NCI-H1694 (cell line): ENCODE measurements around the gene PARVA.

Experiments used
- DNase-seq: peaks from one replicate; lab custom pipeline; 2025; lab: John Stamatoyannopoulos, UW

PARVA gene

DNA sequence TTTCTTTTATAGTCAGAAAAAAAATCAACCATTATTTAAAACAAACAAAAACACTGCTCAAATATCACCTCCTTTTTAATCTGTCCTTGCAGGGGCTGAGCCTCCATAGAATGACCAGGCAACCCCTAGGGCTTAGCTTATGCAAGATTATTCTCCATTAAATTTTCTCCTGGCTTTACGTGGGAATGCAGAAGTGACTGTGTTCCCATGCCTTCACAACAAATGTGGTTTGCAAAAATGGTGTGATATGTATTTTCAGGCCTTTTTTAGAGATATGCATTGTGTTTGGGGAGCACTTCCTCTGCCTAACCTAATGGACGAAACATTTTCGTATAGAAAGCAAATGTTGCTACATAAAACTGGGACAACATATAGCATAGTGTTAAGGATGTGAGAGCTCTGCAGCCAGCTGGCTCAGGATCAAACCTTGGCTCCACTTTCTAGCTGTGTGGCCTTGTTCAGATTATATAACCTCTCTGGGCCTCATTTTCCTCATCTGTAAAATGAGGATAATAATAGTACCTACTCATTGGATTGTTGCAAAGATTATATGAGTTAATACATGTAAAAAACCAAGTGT is 82.6 kb downstream of the PARVA start:
- DNase-seq: no peak

DNA sequence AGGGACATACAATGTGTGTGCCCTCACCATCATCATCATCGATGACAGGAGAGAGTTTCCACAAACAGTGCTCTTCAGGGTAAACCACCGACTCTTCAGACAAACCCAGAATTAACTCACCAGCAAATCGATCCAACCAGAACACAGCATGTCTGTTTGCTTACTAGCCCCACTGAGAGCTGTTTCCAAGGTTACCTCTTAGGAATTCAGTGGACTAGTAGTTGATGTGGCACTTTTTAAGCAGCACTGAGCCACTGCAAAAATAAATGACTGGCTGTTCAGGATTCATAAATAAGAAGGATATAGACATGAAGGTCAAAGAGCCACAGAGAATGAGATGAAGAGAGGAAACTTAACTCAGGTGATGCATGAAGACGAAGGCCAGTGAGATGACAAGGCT is 83.1 kb downstream of the PARVA start:
- no peak for DNase-seq

DNA sequence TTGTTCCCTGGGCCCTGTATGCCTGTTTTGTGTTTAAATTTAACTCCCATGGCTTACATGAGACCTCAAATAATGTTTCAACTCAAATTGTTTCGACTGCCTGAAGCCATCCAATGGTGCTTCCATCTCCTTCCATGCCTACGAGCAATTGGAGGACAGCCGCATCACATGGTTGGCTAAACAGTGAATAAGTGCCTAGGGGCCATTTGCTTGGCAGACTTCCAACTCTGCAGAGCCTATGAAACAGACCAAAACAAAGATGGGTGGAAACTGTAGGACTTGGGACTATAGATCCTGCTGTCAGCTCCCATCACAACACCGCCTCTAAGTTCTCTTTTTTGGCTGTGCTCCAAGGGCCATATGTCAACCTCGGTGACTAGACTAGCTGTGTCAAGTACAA is 84.1 kb downstream of the PARVA start:
- peak; percentile 34 for DNase-seq

DNA sequence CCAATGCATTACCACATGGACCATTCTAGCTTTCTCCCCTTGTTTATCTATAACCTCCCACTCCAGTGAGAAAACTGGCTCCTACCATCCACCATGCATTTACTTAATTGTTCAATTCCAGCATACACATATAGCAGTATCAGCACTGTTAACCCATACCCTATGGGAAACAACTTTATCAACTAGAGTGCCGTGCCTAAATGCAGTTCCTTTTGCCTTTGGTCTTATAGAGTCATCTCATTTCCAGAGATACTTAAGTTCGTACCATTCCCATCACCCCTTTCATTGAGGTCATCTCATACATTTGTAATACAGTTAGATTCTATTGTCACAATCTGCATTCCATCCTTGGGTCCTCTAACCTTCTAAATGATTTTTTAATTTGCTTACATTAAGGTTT is 86.9 kb downstream of the PARVA start:
- no peak for DNase-seq

DNA sequence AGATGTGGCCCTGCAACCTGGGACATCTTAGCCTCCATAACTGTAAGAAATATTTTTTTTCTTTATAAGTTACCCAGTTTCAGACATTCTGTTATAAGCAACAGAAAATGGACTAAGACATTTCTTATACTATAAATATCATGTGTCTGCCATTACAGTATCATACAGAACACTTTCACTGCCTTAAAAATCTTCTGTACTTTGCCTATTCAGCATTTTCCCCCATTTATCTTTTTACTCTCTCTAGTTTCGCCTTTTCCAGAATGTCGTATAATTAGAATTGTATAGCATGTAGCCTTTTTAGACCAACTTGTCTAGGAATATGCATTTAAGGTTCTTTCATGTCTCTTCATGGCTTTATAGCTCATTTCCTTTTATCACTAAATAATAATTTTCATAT is 88.0 kb downstream of the PARVA start:
- no peak for DNase-seq

DNA sequence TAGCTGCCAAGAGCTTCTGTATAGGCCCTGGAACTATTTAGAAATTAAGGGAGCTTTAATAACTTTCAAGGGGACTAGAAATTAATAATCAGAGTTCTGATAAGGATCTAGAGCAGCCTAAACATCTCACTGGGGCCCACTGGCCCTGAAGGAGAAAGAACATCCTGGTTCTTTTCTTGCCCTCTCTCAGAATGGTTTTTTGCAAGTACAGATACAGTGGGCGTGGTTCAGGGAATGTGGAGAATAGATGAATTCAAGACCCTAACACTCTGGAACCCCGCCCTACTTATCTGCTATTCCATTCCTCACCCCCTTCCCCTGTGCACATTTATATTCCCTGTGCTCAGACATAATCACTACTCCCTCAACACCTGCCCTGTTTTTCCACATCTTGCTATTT is 90.2 kb downstream of the PARVA start:
- DNase-seq: no peak

DNA sequence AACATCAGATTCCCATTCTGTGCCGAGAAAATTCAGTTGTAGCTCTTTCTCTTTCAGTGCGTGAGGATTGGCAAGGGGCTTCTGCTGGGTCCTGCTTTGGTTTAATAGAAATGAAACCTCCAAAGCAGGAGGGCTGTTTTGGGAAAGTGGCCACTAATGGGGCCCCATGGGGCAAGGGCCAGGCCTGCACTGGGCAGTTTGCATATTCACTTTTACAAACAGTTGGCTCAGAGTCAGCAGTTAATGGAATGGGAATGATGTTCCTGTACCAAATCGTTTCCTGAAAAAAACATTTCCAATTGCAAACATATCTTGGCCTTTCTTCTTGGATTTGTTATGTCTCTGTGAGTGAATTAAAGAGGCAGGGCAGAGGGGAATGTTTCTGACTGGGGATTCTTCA is 92.1 kb downstream of the PARVA start:
- DNase-seq: no peak

DNA sequence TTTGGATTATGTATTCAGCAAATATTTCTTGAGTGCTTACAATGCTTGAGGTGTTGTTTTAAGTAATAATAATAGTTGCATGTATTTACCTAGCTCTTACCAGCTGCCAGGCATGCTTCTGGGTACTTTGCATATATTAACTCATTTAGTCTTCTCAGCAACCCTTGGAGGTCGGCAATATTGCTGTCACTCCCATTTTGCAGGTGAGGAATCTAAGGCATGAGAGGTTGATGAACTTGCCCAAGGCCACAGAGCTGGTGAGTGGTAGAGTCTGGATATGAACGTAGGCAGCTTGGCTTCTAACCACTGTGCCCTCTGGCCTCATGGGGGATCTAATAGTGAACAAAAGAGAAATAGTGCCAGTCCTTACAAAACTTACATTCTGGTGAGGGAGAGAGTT is 92.9 kb downstream of the PARVA start:
- DNase-seq: no peak

DNA sequence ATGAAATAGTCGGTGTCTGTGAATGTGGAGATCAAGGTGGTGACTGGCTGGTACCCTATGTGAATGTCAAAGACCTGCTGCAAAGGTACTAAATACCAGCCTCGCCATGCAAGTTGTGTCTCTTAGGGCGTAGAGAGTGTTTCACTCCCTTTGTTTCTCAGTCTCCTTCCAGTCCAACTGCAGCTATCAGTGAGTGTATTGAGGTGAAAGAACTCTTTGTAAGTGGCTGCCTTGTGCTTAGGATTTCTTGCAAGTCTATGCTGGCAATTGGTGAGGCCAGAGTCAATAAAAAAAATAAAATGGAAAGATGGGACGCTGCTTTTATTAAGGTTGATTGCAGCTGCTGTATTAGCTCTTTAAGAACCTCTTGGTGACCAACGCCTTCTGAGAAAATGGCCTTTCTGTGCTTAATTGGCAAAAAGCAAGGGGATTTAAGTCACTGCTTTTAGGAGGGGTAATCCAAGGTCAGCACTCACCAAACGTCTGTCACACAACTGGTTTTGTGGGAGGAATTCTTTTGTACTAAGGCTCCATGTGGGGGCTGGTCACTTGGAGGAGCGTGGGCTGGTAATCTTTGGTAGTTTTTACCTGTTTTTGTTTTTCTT is 95.1 kb downstream of the PARVA start:
- DNase-seq: no peak

DNA sequence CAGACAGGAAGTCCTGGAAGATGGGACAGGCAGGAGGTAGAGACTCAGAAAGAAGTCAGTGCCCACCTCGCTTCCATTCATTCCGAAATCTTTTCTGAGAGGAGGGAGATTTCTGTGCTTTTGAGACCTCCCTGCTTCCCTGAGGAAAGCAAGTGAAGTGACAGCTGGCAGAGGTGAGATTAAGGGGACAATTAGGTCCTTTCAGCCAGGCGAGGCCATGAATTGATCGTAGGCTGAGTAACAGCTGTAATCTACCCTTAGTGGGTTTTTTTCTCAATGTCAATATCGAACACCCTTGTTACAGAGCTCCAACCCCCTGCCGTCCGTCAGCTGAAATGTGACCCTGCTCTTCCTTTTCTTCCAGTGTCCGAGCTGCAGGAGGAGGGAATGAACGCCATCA is 96.0 kb downstream of the PARVA start:
- no peak for DNase-seq

DNA sequence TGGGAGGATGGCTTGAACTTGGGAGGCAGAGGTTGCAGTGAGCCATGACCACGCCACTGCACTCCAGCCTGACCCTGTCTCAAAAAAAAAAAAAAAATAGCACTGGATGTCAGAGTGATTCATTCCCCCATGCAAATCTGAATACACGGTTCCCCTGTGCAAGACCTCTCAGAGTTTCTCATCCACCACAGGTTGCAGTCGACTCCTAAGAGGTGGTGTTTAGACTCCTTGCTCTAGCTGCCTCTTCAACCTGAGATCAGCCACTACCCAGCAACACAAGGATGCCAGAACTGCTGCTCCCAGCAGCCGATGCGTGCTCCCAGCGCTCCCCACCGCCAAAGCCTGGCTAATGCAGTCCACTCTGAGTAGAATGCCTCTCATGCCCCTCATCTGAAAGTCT is 97.5 kb downstream of the PARVA start:
- DNase-seq: no peak

DNA sequence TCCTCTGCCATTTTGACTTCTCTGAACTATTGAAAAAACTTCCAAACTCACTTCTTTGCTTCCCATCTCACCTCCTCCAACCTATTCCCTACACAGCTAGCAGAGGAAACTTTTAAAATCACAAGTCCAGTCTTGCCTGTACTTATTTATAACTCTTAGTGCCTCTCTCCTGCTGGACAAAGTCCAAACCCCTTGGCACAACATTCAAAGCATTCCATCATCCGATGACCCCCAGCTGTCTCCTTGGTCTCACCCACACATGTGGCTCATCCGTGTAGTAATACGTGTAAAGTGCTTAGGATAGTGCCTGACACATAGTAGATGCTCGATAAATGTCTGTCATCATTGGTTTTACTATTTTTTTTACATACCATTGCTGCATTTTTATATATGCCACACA is 101.4 kb downstream of the PARVA start:
- no peak for DNase-seq

DNA sequence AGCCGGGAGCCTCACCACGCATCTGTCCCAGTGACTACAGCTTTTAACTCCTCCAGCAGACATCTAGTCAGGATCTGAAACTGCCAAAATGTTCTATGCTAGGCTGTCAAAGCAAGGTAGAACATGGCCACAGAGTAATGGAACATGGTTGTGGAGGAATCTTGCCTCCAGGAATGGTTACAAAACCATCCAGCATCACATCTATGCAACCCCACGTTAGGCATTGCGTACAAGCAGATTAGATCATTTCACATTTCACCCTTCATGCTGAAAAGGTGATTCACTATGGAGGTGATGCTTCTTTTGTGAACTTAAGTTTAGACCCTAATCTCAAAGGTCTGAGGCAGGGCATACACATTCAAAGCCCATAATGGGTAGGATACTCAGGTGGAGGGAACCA is 103.0 kb downstream of the PARVA start:
- no peak for DNase-seq

DNA sequence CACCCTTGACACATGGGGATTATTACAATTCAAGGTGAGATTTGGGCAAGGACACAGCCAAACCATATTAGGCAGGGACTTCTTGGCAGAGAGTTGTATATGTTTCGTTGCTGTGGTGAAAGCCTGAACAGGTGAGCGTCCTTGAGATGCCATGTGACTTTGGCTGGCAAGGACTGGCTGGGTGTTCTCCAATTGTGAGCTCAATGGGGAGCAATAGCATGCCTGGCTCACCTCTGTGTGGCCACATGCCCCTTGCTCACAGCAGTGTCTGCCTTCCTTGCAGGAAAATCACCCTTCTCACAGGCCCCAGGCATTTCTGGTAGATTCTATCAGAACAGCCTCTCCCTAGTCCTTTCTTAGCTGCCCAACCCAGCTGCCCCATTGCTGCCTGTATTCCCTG is 105.5 kb downstream of the PARVA start:
- DNase-seq: no peak

DNA sequence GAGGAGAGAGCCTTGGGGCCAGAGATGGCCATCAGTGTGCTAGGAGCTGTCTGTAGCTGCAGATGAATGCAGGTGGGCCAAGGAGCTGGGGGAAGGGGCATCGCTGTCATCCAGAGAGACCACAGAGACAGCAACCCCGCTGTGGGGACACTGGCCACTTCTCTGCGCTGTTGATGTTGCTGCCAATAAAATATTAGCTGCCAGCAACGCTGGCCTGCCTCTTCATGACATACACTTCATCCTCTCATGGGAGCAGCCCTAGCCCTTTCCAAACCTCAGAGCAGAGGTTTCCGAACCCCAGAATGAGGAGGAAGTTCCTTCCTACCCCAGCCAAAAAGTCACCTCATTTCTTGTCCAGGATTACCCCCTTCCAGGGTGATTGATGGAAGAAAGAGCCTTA is 106.2 kb downstream of the PARVA start:
- no peak for DNase-seq

DNA sequence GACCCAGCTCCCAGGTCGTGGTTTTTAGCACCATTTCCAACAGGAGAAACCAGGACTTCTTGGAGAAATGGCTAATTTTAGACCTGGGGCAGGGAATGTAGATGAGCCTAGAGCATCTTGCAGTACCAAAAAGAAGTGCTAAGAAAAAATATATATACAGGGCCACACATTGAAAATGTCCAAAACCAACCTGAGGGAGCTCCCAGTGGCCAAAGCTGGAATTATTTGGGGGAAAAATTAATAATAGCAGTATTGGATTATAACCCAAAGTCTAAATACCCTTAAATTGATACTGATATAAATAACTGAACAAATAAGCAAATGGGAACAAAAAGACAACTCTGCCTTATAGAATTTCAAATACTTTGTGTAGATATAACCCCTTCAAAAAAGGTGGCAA is 108.0 kb downstream of the PARVA start:
- DNase-seq: no peak

DNA sequence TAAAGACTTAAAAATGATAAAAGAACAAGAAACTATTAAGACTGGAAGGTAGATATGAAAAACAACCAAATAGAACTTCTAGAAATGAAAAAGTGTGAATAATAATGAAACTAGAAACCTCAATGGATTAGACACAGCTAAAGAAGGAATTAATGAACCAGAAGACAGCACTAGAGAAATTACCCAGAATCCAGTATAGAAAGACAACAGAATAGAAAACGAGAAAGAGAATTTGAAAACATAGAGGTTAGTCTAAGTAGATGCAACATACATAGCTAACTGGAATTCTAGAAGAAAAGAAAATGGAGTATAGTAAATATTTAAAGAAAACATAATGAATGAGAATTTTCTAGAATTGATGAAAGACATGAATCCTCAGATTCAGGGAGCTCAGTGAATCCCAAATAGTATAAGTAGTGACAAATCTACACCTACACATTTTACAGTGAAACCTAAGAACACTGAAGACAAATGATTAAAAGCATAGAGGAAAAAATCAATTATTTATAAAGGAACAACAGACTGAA is 111.9 kb downstream of the PARVA start:
- no peak for DNase-seq

DNA sequence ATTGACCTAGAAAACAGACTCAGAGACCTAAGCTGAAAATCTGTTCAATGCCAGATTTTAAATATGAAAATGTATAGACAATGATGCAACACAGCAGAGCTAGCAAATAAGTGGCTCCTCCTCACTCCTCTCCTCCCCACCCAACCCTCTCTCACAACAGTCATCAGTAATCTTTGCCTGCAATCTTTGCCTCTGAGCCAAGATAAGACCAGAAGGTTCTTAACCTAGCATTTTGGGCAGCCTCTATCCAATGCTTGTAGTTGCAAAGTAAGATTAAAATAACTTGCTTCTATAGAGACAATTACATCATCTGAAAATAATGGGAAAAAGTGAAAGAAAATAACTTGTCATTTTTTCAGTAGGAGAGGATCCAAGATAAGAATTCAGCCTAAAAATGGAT is 117.3 kb downstream of the PARVA start:
- no peak for DNase-seq

DNA sequence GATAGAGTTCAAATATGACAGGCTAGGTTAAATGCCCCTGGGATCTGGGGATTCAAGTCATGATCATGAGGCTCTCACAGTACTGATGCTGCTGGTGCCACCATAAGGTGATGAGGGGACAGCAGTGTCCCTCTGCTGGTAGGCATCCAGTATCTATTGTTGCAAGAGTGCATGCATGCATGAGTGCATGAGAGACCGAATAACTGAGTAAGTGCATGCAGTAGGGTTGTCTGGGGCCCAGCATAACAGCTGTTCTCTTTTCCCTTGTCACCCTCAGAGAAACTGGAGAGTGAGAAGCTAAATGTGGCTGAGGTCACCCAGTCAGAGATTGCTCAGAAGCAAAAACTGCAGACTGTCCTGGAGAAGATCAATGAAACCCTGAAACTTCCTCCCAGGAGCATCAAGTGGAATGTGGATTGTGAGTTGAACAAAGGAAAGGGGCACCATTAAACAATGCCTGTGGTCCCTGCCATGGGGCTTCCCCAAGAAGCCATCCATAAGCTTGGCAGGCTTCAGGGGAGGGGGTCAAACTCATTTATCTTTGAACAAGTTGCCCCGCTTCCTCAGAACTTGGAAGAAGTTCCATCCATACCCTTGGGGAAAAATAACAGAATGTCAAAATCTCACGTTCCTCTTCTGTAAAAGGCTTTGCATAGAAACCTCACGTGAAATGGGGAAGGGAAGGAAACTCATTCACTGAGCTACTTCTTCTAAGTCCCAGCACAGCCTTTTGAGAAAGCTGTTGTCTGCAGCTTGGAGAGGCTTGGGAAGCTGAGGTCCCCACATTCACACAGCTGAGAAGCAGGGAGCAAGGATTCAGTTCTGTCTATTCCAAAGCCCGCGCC is 119.0 kb downstream of the PARVA start:
- DNase-seq: peak; percentile 29

DNA sequence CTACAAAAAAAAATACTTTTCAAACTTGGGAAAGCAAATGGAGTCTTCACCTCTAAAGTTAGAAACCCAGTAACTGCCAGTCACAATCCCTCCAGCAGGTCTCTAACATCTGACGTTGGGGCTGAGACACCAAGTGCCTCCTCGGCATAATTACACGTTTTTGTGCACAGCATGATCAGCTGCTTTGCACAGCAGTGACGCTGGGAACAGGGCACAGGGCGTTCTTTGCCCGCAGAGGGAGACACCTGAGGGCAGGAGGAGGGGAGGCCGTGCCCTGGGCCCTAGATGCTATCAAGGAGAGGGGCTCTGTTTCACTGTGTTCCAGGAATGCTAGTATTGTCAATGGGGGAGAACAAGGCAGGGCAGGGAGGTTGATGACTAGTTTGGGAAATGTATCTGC is 120.1 kb downstream of the PARVA start:
- no peak for DNase-seq

DNA sequence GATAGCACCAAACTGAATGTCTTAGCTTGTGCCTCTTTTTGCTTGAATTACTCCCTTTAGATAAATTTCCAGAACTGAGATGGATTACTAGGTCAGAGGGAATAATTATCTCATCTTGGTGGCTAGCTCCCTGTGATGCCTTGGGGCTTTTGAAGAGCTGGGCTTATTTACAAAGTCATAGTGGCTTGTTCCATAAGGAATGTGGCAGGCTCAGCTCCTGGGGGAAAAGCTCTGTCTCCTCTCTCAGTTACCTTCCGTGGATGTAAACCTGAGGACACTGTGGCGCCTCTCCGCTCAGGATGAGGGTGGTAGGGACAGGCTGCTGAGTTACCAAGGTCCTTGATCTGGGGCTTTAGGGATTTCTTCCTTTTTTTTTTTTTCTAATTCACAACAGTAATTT is 121.7 kb downstream of the PARVA start:
- no peak for DNase-seq

DNA sequence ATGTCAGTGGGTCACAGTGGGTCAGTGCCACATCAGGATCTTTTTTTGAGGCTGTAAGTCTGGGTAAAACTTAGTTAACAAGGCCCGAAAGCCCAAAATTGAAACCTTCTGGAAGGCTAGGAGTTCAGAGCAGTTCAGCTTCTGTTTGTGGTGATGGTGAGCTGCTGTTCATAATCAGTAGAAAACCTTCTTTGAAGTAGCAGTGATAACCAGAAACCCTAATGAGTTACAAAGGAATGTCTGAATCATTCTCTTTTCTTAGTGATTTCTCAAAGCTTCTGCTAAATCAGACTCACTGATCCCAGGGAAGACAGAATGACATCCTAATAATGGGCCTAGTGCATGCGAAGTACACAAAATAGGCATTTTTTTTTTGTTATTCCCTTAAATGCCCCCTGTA is 124.7 kb downstream of the PARVA start:
- DNase-seq: no peak

DNA sequence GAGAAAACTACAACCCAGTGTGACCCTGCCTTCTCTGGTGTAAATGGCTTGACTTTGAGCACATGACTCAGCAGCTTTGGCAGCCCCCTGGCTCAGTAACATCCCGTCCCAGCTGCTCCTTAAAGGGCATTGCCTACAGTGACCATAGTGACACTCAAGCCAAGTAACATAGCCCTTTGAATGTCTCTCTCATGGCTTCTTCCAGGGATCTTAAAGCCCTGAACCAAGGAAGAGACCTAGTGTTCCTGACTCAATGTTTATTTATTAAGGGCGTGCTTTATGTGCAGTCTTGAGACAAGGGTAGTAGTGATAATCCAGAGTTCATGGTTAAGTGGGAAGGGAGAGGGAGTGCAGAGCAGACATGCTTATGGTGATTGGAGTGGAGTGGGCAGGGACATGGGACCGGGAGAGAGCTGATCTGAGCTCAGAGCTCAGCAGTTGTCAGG is 125.7 kb downstream of the PARVA start:
- DNase-seq: no peak
